Stimulated activated naive CD8-positive, alpha-beta T cell treated with anti-CD3 and anti-CD28 coated beads, Interleukin-15, amount 100 ng/mL, for 72 hours (primary cell): ENCODE data around the gene KCTD1.

Source experiments
- ATAC-seq: fragments of 150-1000 bp; cut with Tn5 transposase; 2 replicates; pipeline ENCODE4 v1.10.0; 2021; ENCODE audit warnings: mild to moderate bottlenecking, moderate library complexity
- DNase-seq, 2 donors: peaks; one replicate each; pipeline ENCODE4 v3.0.0; 2021 to 2022
- H3K27ac Mint-ChIP-seq, 2 donors: one replicate each; pipeline ENCODE4 v1.8.0; 2022; ENCODE audit warnings: mild to moderate bottlenecking in 2 of 2, mixed read lengths in 2 of 2, moderate library complexity in 2 of 2
- H3K27me3 Mint-ChIP-seq: one replicate; pipeline ENCODE4 v1.8.0; 2022; ENCODE audit warnings: mixed read lengths
- H3K4me1 Mint-ChIP-seq: one replicate; pipeline ENCODE4 v1.8.0; 2022; ENCODE audit warnings: mild to moderate bottlenecking, mixed read lengths
- H3K4me3 Mint-ChIP-seq, 2 donors: one replicate each; pipeline ENCODE4 v1.8.0; 2022; ENCODE audit warnings: mild to moderate bottlenecking in 2 of 2, mixed read lengths in 2 of 2, moderate library complexity in 1 of 2
- H3K9me3 Mint-ChIP-seq, 2 donors: one replicate each; pipeline ENCODE4 v1.8.0; 2022; ENCODE audit warnings: mixed read lengths in 2 of 2

The KCTD1 gene

GRCh38 chr18:26548415-26549262 is at the start of gene KCTD1:
Gene KCTD1, minus strand, starts transcription at chr18:26548553. Its CDS starts 17 bp downstream, at chr18:26548536.
- peaks cover 46% of the 10 kb centered on the region for H3K4me1 Mint-ChIP-seq
- no peaks in the 10 kb centered on the region for H3K9me3 Mint-ChIP-seq
- H3K27me3 Mint-ChIP-seq, result peaks cover 50% of the 10 kb centered on the region
- ATAC-seq (peak; percentile 70), DNase-seq (peak; percentile 72 to 83)
- H3K4me3 Mint-ChIP-seq, result peak within 1 kb of the TSS; percentile 90 to 92
- peak within 1 kb of the TSS in 1 of 2 donors; percentile 96 for H3K27ac Mint-ChIP-seq

GRCh38 chr18:26593365-26594320 is 45.3 kb upstream of the KCTD1 start:
- H3K27me3 Mint-ChIP-seq, result peaks cover 38% of the 10 kb centered on the region
- no peaks in the 10 kb centered on the region for H3K4me1 Mint-ChIP-seq
- ATAC-seq, result no peak
- no peak for DNase-seq
- H3K27ac Mint-ChIP-seq, result no peak overlapping the region
- H3K4me3 Mint-ChIP-seq, result no peak overlapping the region
- H3K9me3 Mint-ChIP-seq, result peaks cover 0 to 8% of the 10 kb centered on the region in 2 donors

GRCh38 chr18:26584745-26585144 is 36.4 kb upstream of the KCTD1 start:
- no peaks in the 10 kb centered on the region for H3K4me1 Mint-ChIP-seq
- ATAC-seq, result no peak

GRCh38 chr18:26579941-26580618 is 31.7 kb upstream of the KCTD1 start:
- H3K4me3 Mint-ChIP-seq, result no peak overlapping the region
- H3K4me1 Mint-ChIP-seq, result peaks cover 5% of the 10 kb centered on the region
- no peaks in the 10 kb centered on the region for H3K9me3 Mint-ChIP-seq
- no peak for ATAC-seq
- peaks cover 48% of the 10 kb centered on the region for H3K27me3 Mint-ChIP-seq
- DNase-seq, result no peak
- H3K27ac Mint-ChIP-seq, result no peak overlapping the region

More at GRCh38 chr18:26584745-26585144, 36.4 kb upstream of the KCTD1 start:
- H3K9me3 Mint-ChIP-seq, result no peaks in the 10 kb centered on the region
- no peak overlapping the region for H3K27ac Mint-ChIP-seq
- no peak for DNase-seq
- peaks cover 17% of the 10 kb centered on the region for H3K27me3 Mint-ChIP-seq
- no peak overlapping the region for H3K4me3 Mint-ChIP-seq

- Mint-ChIP-seq H3K27me3 (peaks cover 61% of the 10 kb centered on the region), H3K27ac (no peak overlapping the region), H3K4me3 (peak overlapping the region; percentile 48 to 66), H3K9me3 (no peaks in the 10 kb centered on the region), H3K4me1 (peaks cover 5% of the 10 kb centered on the region)
- ATAC-seq (no peak), DNase-seq (no peak)
Measured at GRCh38 chr18:26575865-26576217, 27.5 kb upstream of the KCTD1 start.

- H3K4me1 Mint-ChIP-seq, result peaks cover 5% of the 10 kb centered on the region
- peaks cover 61% of the 10 kb centered on the region for H3K27me3 Mint-ChIP-seq
- H3K9me3 Mint-ChIP-seq, result no peaks in the 10 kb centered on the region
- ATAC-seq (no peak), DNase-seq (no peak)
- peak overlapping the region in 1 of 2 donors; percentile 76 for H3K27ac Mint-ChIP-seq
- peak overlapping the region; percentile 61 to 66 for H3K4me3 Mint-ChIP-seq
Measured at GRCh38 chr18:26574958-26575864, 26.9 kb upstream of the KCTD1 start.

GRCh38 chr18:26568926-26569665 is 20.7 kb upstream of the KCTD1 start:
- Mint-ChIP-seq H3K4me1 (no peaks in the 10 kb centered on the region), H3K4me3 (no peak overlapping the region), H3K27me3 (peaks cover 19% of the 10 kb centered on the region), H3K9me3 (no peaks in the 10 kb centered on the region), H3K27ac (no peak overlapping the region)
- ATAC-seq (no peak), DNase-seq (no peak)

- Mint-ChIP-seq H3K27me3 (peaks cover 13% of the 10 kb centered on the region), H3K27ac (no peak overlapping the region), H3K9me3 (no peaks in the 10 kb centered on the region), H3K4me1 (no peaks in the 10 kb centered on the region), H3K4me3 (no peak overlapping the region)
- ATAC-seq (no peak), DNase-seq (no peak)
Measured at GRCh38 chr18:26568513-26568912, 20.2 kb upstream of the KCTD1 start.

GRCh38 chr18:26566874-26567555 is 18.7 kb upstream of the KCTD1 start:
- H3K27ac Mint-ChIP-seq, result peak overlapping the region in 1 of 2 donors; percentile 7
- no peak for DNase-seq

GRCh38 chr18:26565514-26565913 is 17.2 kb upstream of the KCTD1 start:
- no peak for ATAC-seq

More at GRCh38 chr18:26566874-26567555, 18.7 kb upstream of the KCTD1 start:
- Mint-ChIP-seq H3K9me3 (peaks cover 7 to 8% of the 10 kb centered on the region in 2 donors), H3K27me3 (peaks cover 16% of the 10 kb centered on the region), H3K4me1 (no peaks in the 10 kb centered on the region), H3K4me3 (no peak overlapping the region)
- ATAC-seq, result no peak

GRCh38 chr18:26563024-26563423 is 14.7 kb upstream of the KCTD1 start:
- H3K4me1 Mint-ChIP-seq, result no peaks in the 10 kb centered on the region
- no peak overlapping the region for H3K27ac Mint-ChIP-seq
- H3K9me3 Mint-ChIP-seq, result peaks cover 7 to 8% of the 10 kb centered on the region in 2 donors
- H3K27me3 Mint-ChIP-seq, result peaks cover 28% of the 10 kb centered on the region
- DNase-seq, result no peak
- ATAC-seq, result no peak
- H3K4me3 Mint-ChIP-seq, result no peak overlapping the region

More at GRCh38 chr18:26565514-26565913, 17.2 kb upstream of the KCTD1 start:
- H3K27me3 Mint-ChIP-seq, result peaks cover 21% of the 10 kb centered on the region
- H3K27ac Mint-ChIP-seq, result no peak overlapping the region
- no peak overlapping the region for H3K4me3 Mint-ChIP-seq
- no peak for DNase-seq
- no peaks in the 10 kb centered on the region for H3K4me1 Mint-ChIP-seq
- peaks cover 7 to 8% of the 10 kb centered on the region in 2 donors for H3K9me3 Mint-ChIP-seq

GRCh38 chr18:26562568-26562967 is 14.2 kb upstream of the KCTD1 start:
- no peaks in the 10 kb centered on the region for H3K4me1 Mint-ChIP-seq
- H3K9me3 Mint-ChIP-seq, result peaks cover 7 to 8% of the 10 kb centered on the region in 2 donors
- H3K4me3 Mint-ChIP-seq, result no peak overlapping the region
- peaks cover 33% of the 10 kb centered on the region for H3K27me3 Mint-ChIP-seq
- no peak overlapping the region for H3K27ac Mint-ChIP-seq
- ATAC-seq (no peak), DNase-seq (no peak)

GRCh38 chr18:26561769-26562168 is 13.4 kb upstream of the KCTD1 start:
- Mint-ChIP-seq H3K4me1 (no peaks in the 10 kb centered on the region), H3K27ac (no peak overlapping the region), H3K9me3 (peaks cover 7 to 8% of the 10 kb centered on the region in 2 donors), H3K4me3 (no peak overlapping the region), H3K27me3 (peaks cover 35% of the 10 kb centered on the region)
- ATAC-seq (no peak), DNase-seq (no peak)
